ENCODE results near the gene KRT1.

The KRT1 gene

DNA sequence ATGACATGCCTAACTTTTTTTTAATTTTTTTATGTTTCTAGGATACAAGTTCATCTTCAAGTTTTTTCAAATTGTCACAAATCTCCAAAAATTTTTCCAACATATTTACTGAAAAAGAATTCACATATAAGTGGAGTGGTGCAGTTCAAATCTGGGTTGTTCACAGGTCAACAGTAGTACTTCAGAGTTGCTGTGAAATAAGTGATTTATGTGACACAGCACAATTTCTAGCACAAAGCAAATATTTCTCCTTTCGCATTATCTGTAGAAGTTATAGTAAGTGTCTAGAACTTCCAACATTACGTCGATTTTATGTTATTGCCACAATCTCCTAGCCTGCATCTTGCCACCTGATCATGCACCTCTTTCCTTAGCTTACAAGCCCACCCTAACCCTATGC, 18.5 kb downstream of the KRT1 start:
- no peak overlapping the region for H3K4me3 ChIP-seq (replicated peaks; ENCODE audit: low read depth, low read length)
- peaks cover 1% of the 10 kb centered on the region for H3K27me3 ChIP-seq (replicated peaks; ENCODE audit: control insufficient read depth, insufficient read depth, low read length)
- DNase-seq (ENCODE audit: extremely low read depth, insufficient read length) = no peak
- H3K36me3 ChIP-seq (ENCODE audit: control insufficient read depth, insufficient read depth, low read length) = no peaks in the 10 kb centered on the region
- no peak for TF ChIP-seq CTCF (IDR thresholded peaks at IDR 0.05; ENCODE audit: insufficient read depth, low read length, poor library complexity, severe bottlenecking)

- DNase-seq (ENCODE audit: extremely low read depth, insufficient read length) = no peak
- Histone ChIP-seq H3K36me3 (ENCODE audit: control insufficient read depth, insufficient read depth, low read length) (no peaks in the 10 kb centered on the region), H3K4me3 (replicated peaks; ENCODE audit: low read depth, low read length) (no peak overlapping the region), H3K27me3 (replicated peaks; ENCODE audit: control insufficient read depth, insufficient read depth, low read length) (peaks cover 1% of the 10 kb centered on the region)
- TF ChIP-seq CTCF (IDR thresholded peaks at IDR 0.05; ENCODE audit: insufficient read depth, low read length, poor library complexity, severe bottlenecking) = no peak
Measured at GRCh38 chr12:52660934-52661499, 19.2 kb downstream of the KRT1 start.

DNA sequence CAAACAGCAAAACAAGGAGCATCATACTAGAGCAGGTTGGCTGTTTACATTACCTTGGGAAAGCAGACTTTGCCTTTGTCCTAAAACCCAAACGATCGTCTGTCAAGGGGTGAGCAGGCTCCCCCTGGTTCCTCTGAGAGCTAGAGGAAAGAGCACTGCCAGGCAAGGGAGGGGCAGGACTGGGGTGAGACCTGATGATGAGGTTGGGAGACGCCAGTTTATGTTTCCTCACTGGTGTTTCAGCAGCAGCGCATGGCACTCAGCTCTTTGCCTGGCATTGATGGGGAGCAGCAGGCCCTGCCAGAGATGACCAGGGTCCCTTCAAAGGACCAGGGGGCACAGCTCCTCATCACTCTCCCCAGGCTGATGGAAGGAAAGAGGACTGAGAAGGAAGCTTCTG, 20.3 kb downstream of the KRT1 start:
- TF ChIP-seq CTCF (IDR thresholded peaks at IDR 0.05; ENCODE audit: insufficient read depth, low read length, poor library complexity, severe bottlenecking) = no peak

GRCh38 chr12:52659395-52659794, 20.8 kb downstream of the KRT1 start:
- Histone ChIP-seq H3K4me3 (replicated peaks; ENCODE audit: low read depth, low read length) (no peak overlapping the region), H3K27me3 (replicated peaks; ENCODE audit: control insufficient read depth, insufficient read depth, low read length) (peaks cover 1% of the 10 kb centered on the region), H3K36me3 (ENCODE audit: control insufficient read depth, insufficient read depth, low read length) (no peaks in the 10 kb centered on the region)
- no peak for TF ChIP-seq CTCF (IDR thresholded peaks at IDR 0.05; ENCODE audit: insufficient read depth, low read length, poor library complexity, severe bottlenecking)
- no peak for DNase-seq (ENCODE audit: extremely low read depth, insufficient read length)

More for the DNA sequence above, 20.3 kb downstream of the KRT1 start:
- H3K27me3 ChIP-seq (replicated peaks; ENCODE audit: control insufficient read depth, insufficient read depth, low read length) = peaks cover 1% of the 10 kb centered on the region
- no peaks in the 10 kb centered on the region for H3K36me3 ChIP-seq (ENCODE audit: control insufficient read depth, insufficient read depth, low read length)
- no peak overlapping the region for H3K4me3 ChIP-seq (replicated peaks; ENCODE audit: low read depth, low read length)
- DNase-seq (ENCODE audit: extremely low read depth, insufficient read length) = no peak

DNA sequence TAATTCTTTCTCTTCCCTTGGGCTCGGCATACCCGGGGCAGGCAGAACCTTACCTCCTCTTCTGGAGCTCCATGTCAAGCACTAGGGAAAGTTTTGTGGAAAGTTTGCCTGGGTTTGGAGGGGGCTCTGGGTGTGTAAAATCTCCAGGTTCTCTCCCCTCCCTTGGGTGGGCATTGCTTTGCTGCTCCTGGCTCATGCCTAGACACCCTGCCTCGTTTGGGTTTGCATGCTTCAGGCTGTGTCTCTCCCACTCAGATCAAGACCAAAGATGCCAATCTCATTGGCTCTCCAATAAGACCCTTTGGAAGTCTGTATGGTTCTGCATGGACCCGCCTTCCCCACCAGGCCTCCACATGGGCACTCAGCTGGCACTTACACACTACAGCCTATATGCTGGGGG, 22.0 kb downstream of the KRT1 start:
- no peak for TF ChIP-seq CTCF (IDR thresholded peaks at IDR 0.05; ENCODE audit: insufficient read depth, low read length, poor library complexity, severe bottlenecking)
- Histone ChIP-seq H3K4me3 (replicated peaks; ENCODE audit: low read depth, low read length) (no peak overlapping the region), H3K27me3 (replicated peaks; ENCODE audit: control insufficient read depth, insufficient read depth, low read length) (peaks cover 1% of the 10 kb centered on the region), H3K36me3 (ENCODE audit: control insufficient read depth, insufficient read depth, low read length) (no peaks in the 10 kb centered on the region)
- DNase-seq (ENCODE audit: extremely low read depth, insufficient read length) = no peak
